ENCODE data around the gene COQ6.
"Not testable (repeated sequence)": the region's sequence is repeated elsewhere in the genome, so short reads cannot be mapped to it uniquely, and the experiment has no call there.

Gene COQ6

GRCh38 chr14:73995977-73996378 lies 45.9 kb downstream of the COQ6 start:
- CTCF ChIA-PET: interaction anchor here (1.7 to 2.5 kb wide), 2 partner anchors 11 to 15 kb away, joined by 4 to 8 read pairs; no protein-coding TSS in a partner anchor
- POLR2A ChIA-PET: no interaction called here
- DNase-seq (ENCODE audit: extremely low spot score): no peak
- TF ChIP-seq CTCF (IDR thresholded peaks at IDR 0.05; ENCODE audit: control extremely low read depth, extremely low read depth, low read depth, missing control alignments): no peak

GRCh38 chr14:73996731-73997107 lies 46.6 kb downstream of the COQ6 start:
- no peak for DNase-seq (ENCODE audit: extremely low spot score)
- CTCF ChIA-PET: interaction anchor here (1.6 to 2.5 kb wide), 3 partner anchors 11 to 38 kb away, joined by 4 to 8 read pairs (median 4); no protein-coding TSS in a partner anchor
- POLR2A ChIA-PET: no interaction called here
- TF ChIP-seq CTCF (IDR thresholded peaks at IDR 0.05; ENCODE audit: control extremely low read depth, extremely low read depth, low read depth, missing control alignments): no peak

- CTCF ChIA-PET: interaction anchor here (0.8 to 2.5 kb wide), 4 partner anchors 10 to 39 kb away, joined by 3 to 8 read pairs (median 4); no protein-coding TSS in a partner anchor
- POLR2A ChIA-PET: no interaction called here
- DNase-seq (ENCODE audit: extremely low spot score): no peak
- no peak for TF ChIP-seq CTCF (IDR thresholded peaks at IDR 0.05; ENCODE audit: control extremely low read depth, extremely low read depth, low read depth, missing control alignments)
Measured at GRCh38 chr14:73997108-73997943, 47.2 kb downstream of the COQ6 start.

- POLR2A ChIA-PET: no interaction called here
- DNase-seq (ENCODE audit: extremely low spot score): no peak
- CTCF ChIA-PET: interaction anchor here (0.8 to 2.5 kb wide), 5 partner anchors 9 to 39 kb away, joined by 3 to 8 read pairs (median 4); no protein-coding TSS in a partner anchor
- TF ChIP-seq CTCF (IDR thresholded peaks at IDR 0.05; ENCODE audit: control extremely low read depth, extremely low read depth, low read depth, missing control alignments): no peak
Measured at GRCh38 chr14:73997944-73998447, 47.9 kb downstream of the COQ6 start.

GRCh38 chr14:73998726-73999125 lies 48.6 kb downstream of the COQ6 start:
- ChIA-PET POLR2A (no interaction called here), CTCF (interaction anchor here (0.9 to 1.4 kb wide), 2 partner anchors 12 kb away, joined by 3 read pairs; no protein-coding TSS in a partner anchor)
- no peak for TF ChIP-seq CTCF (IDR thresholded peaks at IDR 0.05; ENCODE audit: control extremely low read depth, extremely low read depth, low read depth, missing control alignments)
- no peak for DNase-seq (ENCODE audit: extremely low spot score)

GRCh38 chr14:74005664-74006063 lies 55.6 kb downstream of the COQ6 start:
- CTCF ChIA-PET; DNase-seq (ENCODE audit: extremely low spot score); POLR2A ChIA-PET: not testable (repeated sequence)

Measured in GM10248 (cell line).